ENCODE measurements around the gene KSR2.
"Not testable (repeated sequence)": the region's sequence is repeated elsewhere in the genome, so short reads cannot be mapped to it uniquely, and the experiment has no call there.

KSR2 gene

GRCh38 chr12:117643971-117644370, 324.8 kb downstream of the KSR2 start:
- TF ChIP-seq, protein P1, sequence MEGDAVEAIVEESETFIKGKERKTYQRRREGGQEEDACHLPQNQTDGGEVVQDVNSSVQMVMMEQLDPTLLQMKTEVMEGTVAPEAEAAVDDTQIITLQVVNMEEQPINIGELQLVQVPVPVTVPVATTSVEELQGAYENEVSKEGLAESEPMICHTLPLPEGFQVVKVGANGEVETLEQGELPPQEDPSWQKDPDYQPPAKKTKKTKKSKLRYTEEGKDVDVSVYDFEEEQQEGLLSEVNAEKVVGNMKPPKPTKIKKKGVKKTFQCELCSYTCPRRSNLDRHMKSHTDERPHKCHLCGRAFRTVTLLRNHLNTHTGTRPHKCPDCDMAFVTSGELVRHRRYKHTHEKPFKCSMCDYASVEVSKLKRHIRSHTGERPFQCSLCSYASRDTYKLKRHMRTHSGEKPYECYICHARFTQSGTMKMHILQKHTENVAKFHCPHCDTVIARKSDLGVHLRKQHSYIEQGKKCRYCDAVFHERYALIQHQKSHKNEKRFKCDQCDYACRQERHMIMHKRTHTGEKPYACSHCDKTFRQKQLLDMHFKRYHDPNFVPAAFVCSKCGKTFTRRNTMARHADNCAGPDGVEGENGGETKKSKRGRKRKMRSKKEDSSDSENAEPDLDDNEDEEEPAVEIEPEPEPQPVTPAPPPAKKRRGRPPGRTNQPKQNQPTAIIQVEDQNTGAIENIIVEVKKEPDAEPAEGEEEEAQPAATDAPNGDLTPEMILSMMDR (IDR thresholded peaks at IDR 0.05), result no peak
- Histone ChIP-seq H3K27me3 (ENCODE audit: control insufficient read depth, insufficient read depth, low read length) (no peaks in the 10 kb centered on the region), H2AFZ (no peak overlapping the region), H3K4me2 (ENCODE audit: low read length) (no peak overlapping the region), H3K27ac (no peak overlapping the region), H3K4me1 (no peaks in the 10 kb centered on the region), H3K4me3 (ENCODE audit: low read depth, low read length) (no peak overlapping the region), H3K36me3 (ENCODE audit: control insufficient read depth, insufficient read depth, low read length) (no peaks in the 10 kb centered on the region), H3K9me3 (ENCODE audit: control insufficient read depth, low read length) (no peaks in the 10 kb centered on the region), H3K79me2 (no peaks in the 10 kb centered on the region), H3K9ac (no peak overlapping the region)

GRCh38 chr12:117641885-117642284, 326.9 kb downstream of the KSR2 start:
- Histone ChIP-seq H2AFZ (no peak overlapping the region), H3K79me2 (no peaks in the 10 kb centered on the region)

DNA sequence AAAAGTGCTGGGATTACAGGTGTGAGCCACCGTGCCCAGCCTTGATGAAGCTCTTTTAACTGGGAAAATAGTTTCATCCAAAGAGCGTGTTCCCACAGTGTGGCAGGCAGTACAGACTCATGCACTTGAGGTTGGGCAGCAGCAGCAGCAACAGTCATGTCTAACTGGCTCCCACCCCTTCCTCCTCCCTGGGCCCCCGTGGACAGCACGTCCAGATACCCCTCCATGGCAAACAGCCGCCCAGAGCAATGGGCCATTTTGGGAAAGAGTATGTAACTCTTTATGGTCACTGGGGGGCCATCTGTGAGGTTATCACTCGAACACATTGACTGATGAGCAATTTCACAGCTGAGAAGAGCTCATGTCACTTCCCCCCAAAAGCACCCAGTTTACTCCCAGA, 328.3 kb downstream of the KSR2 start:
- no peaks in the 10 kb centered on the region for H3K36me3 ChIP-seq (ENCODE audit: control insufficient read depth, insufficient read depth, low read length)
- H3K9me3 ChIP-seq (ENCODE audit: control insufficient read depth, low read length), result no peaks in the 10 kb centered on the region
- no peak overlapping the region for H3K9ac ChIP-seq
- no peaks in the 10 kb centered on the region for H3K79me2 ChIP-seq
- no peak overlapping the region for H3K4me3 ChIP-seq (ENCODE audit: low read depth, low read length)
- H3K27me3 ChIP-seq (ENCODE audit: control insufficient read depth, insufficient read depth, low read length), result no peaks in the 10 kb centered on the region
- H2AFZ ChIP-seq, result no peak overlapping the region
- H3K27ac ChIP-seq, result no peak overlapping the region
- H3K4me1 ChIP-seq, result no peaks in the 10 kb centered on the region
- H3K4me2 ChIP-seq (ENCODE audit: low read length), result no peak overlapping the region
- TF ChIP-seq, protein P1 (IDR thresholded peaks at IDR 0.05), result no peak

More at GRCh38 chr12:117641885-117642284, 326.9 kb downstream of the KSR2 start:
- Histone ChIP-seq H3K27me3 (ENCODE audit: control insufficient read depth, insufficient read depth, low read length) (no peaks in the 10 kb centered on the region), H3K9ac (no peak overlapping the region), H3K36me3 (ENCODE audit: control insufficient read depth, insufficient read depth, low read length) (no peaks in the 10 kb centered on the region), H3K4me2 (ENCODE audit: low read length) (no peak overlapping the region), H3K9me3 (ENCODE audit: control insufficient read depth, low read length) (no peaks in the 10 kb centered on the region), H3K27ac (no peak overlapping the region), H3K4me1 (no peaks in the 10 kb centered on the region), H3K4me3 (ENCODE audit: low read depth, low read length) (no peak overlapping the region)
- TF ChIP-seq, protein P1 (IDR thresholded peaks at IDR 0.05), result no peak

DNA sequence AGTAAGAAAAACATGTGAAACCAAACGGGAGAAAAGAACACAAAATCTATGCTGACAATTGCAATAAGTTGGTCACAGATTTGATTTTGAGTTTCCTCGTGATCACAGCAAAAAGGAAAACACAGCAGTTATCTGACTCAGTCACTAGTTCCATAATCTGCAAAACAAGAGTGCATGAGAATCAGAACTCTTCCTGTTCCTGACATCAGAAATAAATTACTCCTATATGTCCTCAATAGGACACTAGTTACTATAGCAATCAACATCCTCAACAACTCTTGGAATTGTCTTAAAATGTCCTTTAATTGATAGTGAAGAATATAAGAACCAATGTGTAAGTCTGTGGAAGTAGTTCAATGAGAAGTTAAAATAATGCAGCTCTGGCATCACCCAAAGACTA, 339.3 kb downstream of the KSR2 start:
- Histone ChIP-seq H3K4me3 (ENCODE audit: low read depth, low read length) (no peak overlapping the region), H3K9ac (no peak overlapping the region), H3K27me3 (ENCODE audit: control insufficient read depth, insufficient read depth, low read length) (no peaks in the 10 kb centered on the region), H3K4me2 (ENCODE audit: low read length) (no peak overlapping the region), H3K9me3 (ENCODE audit: control insufficient read depth, low read length) (no peaks in the 10 kb centered on the region), H3K79me2 (no peaks in the 10 kb centered on the region), H2AFZ (no peak overlapping the region), H3K36me3 (ENCODE audit: control insufficient read depth, insufficient read depth, low read length) (no peaks in the 10 kb centered on the region), H3K4me1 (no peaks in the 10 kb centered on the region), H3K27ac (no peak overlapping the region)
- TF ChIP-seq, protein P1 (IDR thresholded peaks at IDR 0.05), result no peak

GRCh38 chr12:117628711-117629110, 340.1 kb downstream of the KSR2 start:
- not testable (repeated sequence) for H3K4me2 ChIP-seq (ENCODE audit: low read length); H3K4me1 ChIP-seq; H3K4me3 ChIP-seq (ENCODE audit: low read depth, low read length); H3K9me3 ChIP-seq (ENCODE audit: control insufficient read depth, low read length); H3K79me2 ChIP-seq; H3K27me3 ChIP-seq (ENCODE audit: control insufficient read depth, insufficient read depth, low read length); H3K27ac ChIP-seq; H3K9ac ChIP-seq; H2AFZ ChIP-seq; H3K36me3 ChIP-seq (ENCODE audit: control insufficient read depth, insufficient read depth, low read length)

Measured in parathyroid adenoma (tissue), 2 donors.